Endodermal cell (in vitro differentiated cells): ENCODE data around the gene NPY. TPM values are rescaled to one million over a fixed set of nuclear protein-coding genes. Genes with fewer than 3 reads are reported as not detected.

Experiments
- DNase-seq: peaks from one replicate; pipeline ENCODE4 v3.0.0-alpha.2; 2017
- H3K27ac ChIP-seq: 2 replicates; pipeline ENCODE4 v1.5.1; 2013; ENCODE audit warnings: mild to moderate bottlenecking, low read depth, low read length, moderate library complexity
- H3K27me3 ChIP-seq: 2 replicates; pipeline ENCODE4 v1.6.1; 2013; ENCODE audit warnings: mild to moderate bottlenecking, low read length, moderate library complexity; ENCODE audit not compliant: insufficient read depth, control insufficient read depth, poor library complexity, severe bottlenecking
- H3K36me3 ChIP-seq: 2 replicates; pipeline ENCODE4 v1.7.0; 2013; ENCODE audit warnings: mild to moderate bottlenecking, low read length, moderate library complexity; ENCODE audit not compliant: control insufficient read depth, insufficient read depth
- H3K4me1 ChIP-seq: one replicate; pipeline ENCODE4 v1.7.0; 2013; ENCODE audit warnings: low read length; ENCODE audit not compliant: control insufficient read depth, insufficient read depth
- H3K4me3 ChIP-seq: 2 replicates; pipeline ENCODE4 v1.5.1; 2013; ENCODE audit warnings: mild to moderate bottlenecking, low read length, moderate library complexity
- H3K9ac ChIP-seq: 2 replicates; pipeline ENCODE4 v1.6.1; 2013; ENCODE audit warnings: mild to moderate bottlenecking, low read length, moderate library complexity; ENCODE audit not compliant: poor library complexity, severe bottlenecking; ENCODE audit errors: extremely low read depth
- H3K9me3 ChIP-seq: 2 replicates; pipeline ENCODE4 v1.6.1; 2013; ENCODE audit warnings: mild to moderate bottlenecking, low read length, moderate library complexity; ENCODE audit not compliant: control insufficient read depth
- H3K27ac Mint-ChIP-seq: 2 replicates; pipeline ENCODE4 v1.8.0; 2020; ENCODE audit warnings: mixed read lengths
- H3K27me3 Mint-ChIP-seq: 2 replicates; pipeline ENCODE4 v1.8.0; 2021; ENCODE audit warnings: mild to moderate bottlenecking, mixed read lengths; ENCODE audit not compliant: insufficient read depth
- H3K36me3 Mint-ChIP-seq: 2 replicates; pipeline ENCODE4 v1.8.0; 2020; ENCODE audit warnings: low read depth, mixed read lengths
- H3K4me1 Mint-ChIP-seq: 2 replicates; pipeline ENCODE4 v1.8.0; 2020; ENCODE audit warnings: mixed read lengths
- H3K4me3 Mint-ChIP-seq: 2 replicates; pipeline ENCODE4 v1.8.0; 2020; ENCODE audit warnings: mild to moderate bottlenecking, moderate library complexity, mixed read lengths
- H3K9me3 Mint-ChIP-seq: 2 replicates; pipeline ENCODE4 v1.8.0; 2020; ENCODE audit warnings: mild to moderate bottlenecking, mixed read lengths
- WGBS, 2 experiments: methylation state at CpG; one replicate each; pipeline versions ENCODE4 v1.1.5 to v1.1.7; 2013; ENCODE audit warnings: missing lambda C conversion rate in 2 of 2, mixed read lengths in 1 of 2; ENCODE audit not compliant: insufficient coverage in 1 of 2, insufficient read length in 1 of 2; 5-methylcytosine and 5-hydroxymethylcytosine counted together
- total RNA-seq, 2 donors: library from RNA; stranded (reverse); fragmentation: NEBNext Ultra II Directional in 1 of 2; extraction: Animal tissue kit (Norgen Biotek cat#: 25700) in 1 of 2; gene quantifications; 2 replicates in 1 of 2; 3 replicates in 1 of 2; pipeline ENCODE4 v1.2.1, GENCODE V29; 2021
- TF ChIP-seq, protein P1 (sequence below): fragments of 200-600 bp; sonication (generic); conservative IDR thresholded peaks from 2 replicates; pipeline ENCODE4 v1.5.0; 2021; ENCODE audit warnings: antibody characterized with exemption, mild to moderate bottlenecking

Gene NPY
- total RNA-seq, 2 donors from 2014 or later: not detected

DNA sequence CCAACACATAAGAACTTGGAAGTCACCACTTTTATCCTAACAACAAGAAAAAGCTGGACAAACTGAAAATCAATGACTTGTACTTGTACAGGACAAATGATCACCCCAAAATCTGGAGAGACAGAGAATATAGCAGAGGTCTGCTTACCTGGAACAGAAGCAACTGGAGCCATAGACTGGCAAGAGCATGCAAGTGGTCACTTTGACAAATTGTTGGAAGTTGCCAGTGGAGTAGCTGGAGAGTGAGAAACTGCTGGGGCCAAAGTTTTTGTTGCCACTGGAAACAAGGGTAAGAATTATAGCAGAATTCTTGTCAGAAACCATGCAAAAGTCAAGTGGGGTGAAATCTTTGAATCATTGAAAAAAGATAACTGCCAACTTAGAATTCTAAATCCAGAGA, 35.2 kb downstream of the NPY start:
- Histone ChIP-seq H3K4me3 (no peak overlapping the region), H3K36me3 (no peaks in the 10 kb centered on the region), H3K9ac (no peak overlapping the region), H3K27ac (no peak overlapping the region), H3K9me3 (no peaks in the 10 kb centered on the region), H3K27me3 (no peaks in the 10 kb centered on the region), H3K4me1 (no peaks in the 10 kb centered on the region)
- Mint-ChIP-seq H3K36me3 (no peaks in the 10 kb centered on the region), H3K27me3 (no peaks in the 10 kb centered on the region), H3K27ac (no peak overlapping the region), H3K9me3 (no peaks in the 10 kb centered on the region), H3K4me3 (no peak overlapping the region), H3K4me1 (peaks cover 9% of the 10 kb centered on the region)
- DNase-seq: no peak
- TF ChIP-seq, protein P1, sequence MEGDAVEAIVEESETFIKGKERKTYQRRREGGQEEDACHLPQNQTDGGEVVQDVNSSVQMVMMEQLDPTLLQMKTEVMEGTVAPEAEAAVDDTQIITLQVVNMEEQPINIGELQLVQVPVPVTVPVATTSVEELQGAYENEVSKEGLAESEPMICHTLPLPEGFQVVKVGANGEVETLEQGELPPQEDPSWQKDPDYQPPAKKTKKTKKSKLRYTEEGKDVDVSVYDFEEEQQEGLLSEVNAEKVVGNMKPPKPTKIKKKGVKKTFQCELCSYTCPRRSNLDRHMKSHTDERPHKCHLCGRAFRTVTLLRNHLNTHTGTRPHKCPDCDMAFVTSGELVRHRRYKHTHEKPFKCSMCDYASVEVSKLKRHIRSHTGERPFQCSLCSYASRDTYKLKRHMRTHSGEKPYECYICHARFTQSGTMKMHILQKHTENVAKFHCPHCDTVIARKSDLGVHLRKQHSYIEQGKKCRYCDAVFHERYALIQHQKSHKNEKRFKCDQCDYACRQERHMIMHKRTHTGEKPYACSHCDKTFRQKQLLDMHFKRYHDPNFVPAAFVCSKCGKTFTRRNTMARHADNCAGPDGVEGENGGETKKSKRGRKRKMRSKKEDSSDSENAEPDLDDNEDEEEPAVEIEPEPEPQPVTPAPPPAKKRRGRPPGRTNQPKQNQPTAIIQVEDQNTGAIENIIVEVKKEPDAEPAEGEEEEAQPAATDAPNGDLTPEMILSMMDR: no peak

DNA sequence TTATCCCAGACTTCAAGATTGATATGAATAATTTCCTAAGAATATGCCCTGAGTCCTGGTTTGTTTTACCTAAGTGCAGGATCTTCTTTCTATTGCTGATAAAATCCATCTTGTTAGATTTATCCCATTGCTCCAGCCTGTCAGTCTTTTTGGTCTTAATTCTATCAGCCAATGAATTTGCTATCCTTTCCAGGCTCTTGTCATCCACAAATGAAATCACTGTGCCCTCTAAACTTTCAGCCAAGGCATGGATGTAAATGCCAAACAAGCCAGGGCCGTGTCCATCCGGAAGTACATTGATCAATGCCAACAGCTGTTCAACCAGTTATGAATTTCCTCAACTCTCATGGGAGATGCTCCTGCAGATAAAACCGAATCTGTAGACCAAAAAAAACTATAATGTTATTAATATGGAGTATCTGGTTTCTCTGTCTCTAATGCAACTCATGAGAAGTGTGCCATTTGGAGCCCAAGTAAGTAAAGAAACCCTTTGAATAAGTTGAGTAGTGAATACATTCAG, 40.0 kb downstream of the NPY start:
- H3K27ac Mint-ChIP-seq: no peak overlapping the region
- H3K27me3 Mint-ChIP-seq: no peaks in the 10 kb centered on the region
- no peaks in the 10 kb centered on the region for H3K9me3 ChIP-seq
- H3K4me1 Mint-ChIP-seq: no peaks in the 10 kb centered on the region
- TF ChIP-seq, protein P1: no peak
- no peaks in the 10 kb centered on the region for H3K36me3 Mint-ChIP-seq
- DNase-seq: no peak
- WGBS, 2 experiments: 93 to 100% methylated on average over 2 to 3 of the region's 3 CpGs
- H3K27me3 ChIP-seq: no peaks in the 10 kb centered on the region
- H3K27ac ChIP-seq: no peak overlapping the region
- H3K9ac ChIP-seq: no peak overlapping the region
- H3K4me1 ChIP-seq: no peaks in the 10 kb centered on the region
- H3K36me3 ChIP-seq: no peaks in the 10 kb centered on the region
- no peak overlapping the region for H3K4me3 Mint-ChIP-seq
- no peak overlapping the region for H3K4me3 ChIP-seq
- H3K9me3 Mint-ChIP-seq: no peaks in the 10 kb centered on the region

GRCh38 chr7:24325708-24326107, 41.7 kb downstream of the NPY start:
- Histone ChIP-seq H3K27me3 (no peaks in the 10 kb centered on the region), H3K4me3 (no peak overlapping the region), H3K9me3 (no peaks in the 10 kb centered on the region), H3K4me1 (no peaks in the 10 kb centered on the region), H3K36me3 (no peaks in the 10 kb centered on the region), H3K9ac (no peak overlapping the region), H3K27ac (no peak overlapping the region)
- 92 to 98% methylated on average over 5 of the region's 5 CpGs for WGBS, 2 experiments
- Mint-ChIP-seq H3K36me3 (no peaks in the 10 kb centered on the region), H3K27ac (no peak overlapping the region), H3K9me3 (no peaks in the 10 kb centered on the region), H3K4me1 (no peaks in the 10 kb centered on the region), H3K27me3 (no peaks in the 10 kb centered on the region), H3K4me3 (no peak overlapping the region)
- DNase-seq: no peak
- TF ChIP-seq, protein P1: no peak
